ENCODE results near the gene ZFAND2B.
A peak's percentile ranks its signal among the peaks of the same experiment; 100 is the strongest.

ZFAND2B gene

GRCh38 chr2:219178377-219179175 lies 28.0 kb upstream of the ZFAND2B start:
- Histone ChIP-seq H3K27me3 (ENCODE audit: low read length) (no peaks in the 10 kb centered on the region), H3K4me3 (ENCODE audit: insufficient read depth, low read length, poor library complexity, severe bottlenecking) (peak overlapping the region; percentile 96), H3K9me2 (replicated peaks; ENCODE audit: insufficient read depth, low read length) (no peaks in the 10 kb centered on the region), H2AFZ (ENCODE audit: low read depth, low read length, severe bottlenecking) (peak overlapping the region; percentile 66), H3F3A (ENCODE audit: insufficient read depth) (peaks cover 15% of the 10 kb centered on the region), H3K9me3 (ENCODE audit: insufficient read depth, low read length) (no peaks in the 10 kb centered on the region), H3K4me2 (ENCODE audit: low read depth, low read length, poor library complexity, severe bottlenecking) (peak overlapping the region; percentile 73), H3K79me2 (ENCODE audit: insufficient read depth, low read length) (peaks cover 20% of the 10 kb centered on the region), H4K20me1 (ENCODE audit: low read depth, low read length) (no peaks in the 10 kb centered on the region), H3K36me3 (ENCODE audit: low read length) (no peaks in the 10 kb centered on the region), H3K9ac (ENCODE audit: low read length) (peak overlapping the region; percentile 99), H3K27ac (ENCODE audit: low read depth, low read length) (peak overlapping the region; percentile 98)
- no peak for TF ChIP-seq EZH2phosphoT487 (conservative IDR thresholded peaks at IDR 0.05; ENCODE audit: low read length)
- peak; percentile 10 for TF ChIP-seq CTCF (IDR thresholded peaks at IDR 0.05; ENCODE audit: insufficient read depth, low read length, poor library complexity, severe bottlenecking)

DNA sequence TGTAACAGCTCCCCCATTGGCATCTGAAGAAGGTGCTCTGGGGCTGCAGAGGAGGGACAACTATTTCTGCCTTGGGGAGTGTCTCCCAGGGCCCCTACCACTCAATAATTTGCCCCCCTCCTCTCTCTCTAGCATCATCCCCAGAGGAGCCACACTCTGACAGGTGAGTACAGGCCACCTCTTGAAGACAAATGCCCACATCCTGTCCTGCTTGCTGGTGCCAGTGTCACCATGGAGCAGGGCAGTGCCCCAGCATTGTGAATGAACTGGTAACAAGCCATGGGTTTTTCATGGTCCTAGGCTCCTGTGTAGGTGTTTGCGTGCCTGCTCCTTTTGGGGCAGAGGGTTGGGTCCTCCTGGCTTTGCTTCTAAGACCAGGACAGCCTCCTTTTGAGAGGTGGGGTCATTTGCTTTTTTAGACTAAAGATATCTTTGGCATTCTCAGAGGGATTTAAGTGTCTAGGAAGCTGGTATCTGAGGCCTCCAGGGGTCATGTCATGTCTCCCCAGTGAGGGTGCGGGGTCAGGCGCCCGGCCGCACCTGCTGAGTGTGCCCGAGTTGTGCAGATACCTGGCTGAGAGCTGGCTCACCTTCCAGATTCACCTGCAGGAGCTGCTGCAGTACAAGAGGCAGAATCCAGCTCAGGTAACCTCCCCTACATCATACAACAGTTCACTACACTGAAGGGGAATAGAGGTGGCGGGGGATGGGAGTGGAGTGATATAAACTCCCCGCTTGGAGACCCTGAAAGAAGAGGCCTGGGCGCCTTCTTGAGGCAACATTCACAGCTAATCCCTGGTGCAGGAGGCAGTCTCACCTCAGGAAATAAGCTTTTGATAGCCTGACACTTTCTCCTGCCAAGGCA lies 26.7 kb upstream of the ZFAND2B start:
- Histone ChIP-seq H3F3A (ENCODE audit: insufficient read depth) (peaks cover 15% of the 10 kb centered on the region), H3K4me3 (ENCODE audit: insufficient read depth, low read length, poor library complexity, severe bottlenecking) (no peak overlapping the region), H3K79me2 (ENCODE audit: insufficient read depth, low read length) (peaks cover 20% of the 10 kb centered on the region), H2AFZ (ENCODE audit: low read depth, low read length, severe bottlenecking) (no peak overlapping the region), H3K9ac (ENCODE audit: low read length) (peak overlapping the region; percentile 99; the same call in 1 of the 2 replicates), H3K9me2 (replicated peaks; ENCODE audit: insufficient read depth, low read length) (no peaks in the 10 kb centered on the region), H3K27me3 (ENCODE audit: low read length) (no peaks in the 10 kb centered on the region), H3K9me3 (ENCODE audit: insufficient read depth, low read length) (no peaks in the 10 kb centered on the region), H3K36me3 (ENCODE audit: low read length) (no peaks in the 10 kb centered on the region), H4K20me1 (ENCODE audit: low read depth, low read length) (no peaks in the 10 kb centered on the region), H3K4me2 (ENCODE audit: low read depth, low read length, poor library complexity, severe bottlenecking) (peak overlapping the region; percentile 73), H3K27ac (ENCODE audit: low read depth, low read length) (no peak overlapping the region)
- no peak for TF ChIP-seq CTCF (IDR thresholded peaks at IDR 0.05; ENCODE audit: insufficient read depth, low read length, poor library complexity, severe bottlenecking)
- no peak for TF ChIP-seq EZH2phosphoT487 (conservative IDR thresholded peaks at IDR 0.05; ENCODE audit: low read length)

DNA sequence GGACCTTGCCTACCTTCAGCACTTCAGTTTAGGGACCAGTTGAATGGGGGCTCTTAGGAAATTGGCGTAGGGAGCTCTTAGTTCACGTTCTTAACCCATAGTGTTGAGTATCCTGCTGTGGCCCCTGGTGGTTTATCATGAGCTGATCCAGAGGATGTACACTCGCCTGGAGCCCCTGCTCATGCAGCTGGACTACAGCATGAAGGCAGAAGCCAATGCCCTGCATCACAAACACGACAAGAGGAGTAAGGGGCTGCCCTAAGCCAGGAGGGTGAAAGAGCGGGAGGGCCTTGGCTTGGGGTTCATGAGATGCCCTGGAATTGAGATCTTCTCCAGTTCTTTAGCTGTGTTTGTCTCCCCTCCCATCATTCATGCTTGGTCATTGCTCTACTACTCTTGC lies 25.6 kb upstream of the ZFAND2B start:
- Histone ChIP-seq H3K27me3 (ENCODE audit: low read length) (no peaks in the 10 kb centered on the region), H3K27ac (ENCODE audit: low read depth, low read length) (no peak overlapping the region), H3K9me3 (ENCODE audit: insufficient read depth, low read length) (no peaks in the 10 kb centered on the region), H3K36me3 (ENCODE audit: low read length) (no peaks in the 10 kb centered on the region), H3K4me2 (ENCODE audit: low read depth, low read length, poor library complexity, severe bottlenecking) (no peak overlapping the region), H4K20me1 (ENCODE audit: low read depth, low read length) (no peaks in the 10 kb centered on the region), H3K9ac (ENCODE audit: low read length) (no peak overlapping the region), H3K79me2 (ENCODE audit: insufficient read depth, low read length) (peaks cover 20% of the 10 kb centered on the region), H3F3A (ENCODE audit: insufficient read depth) (peaks cover 11% of the 10 kb centered on the region), H3K9me2 (replicated peaks; ENCODE audit: insufficient read depth, low read length) (no peaks in the 10 kb centered on the region), H2AFZ (ENCODE audit: low read depth, low read length, severe bottlenecking) (no peak overlapping the region), H3K4me3 (ENCODE audit: insufficient read depth, low read length, poor library complexity, severe bottlenecking) (no peak overlapping the region)
- no peak for TF ChIP-seq CTCF (IDR thresholded peaks at IDR 0.05; ENCODE audit: insufficient read depth, low read length, poor library complexity, severe bottlenecking)
- TF ChIP-seq EZH2phosphoT487 (conservative IDR thresholded peaks at IDR 0.05; ENCODE audit: low read length) = no peak

Measured in SU-DHL-6 (cell line).